ENCODE data around the gene UBE2E2.
"Not testable (repeated sequence)": the region's sequence is repeated elsewhere in the genome, so short reads cannot be mapped to it uniquely, and the experiment has no call there.

Gene UBE2E2

GRCh38 chr3:23336853-23337252 is 133.7 kb downstream of the UBE2E2 start:
- DNase-seq: not testable (repeated sequence)

GRCh38 chr3:23341147-23341838 is 138.2 kb downstream of the UBE2E2 start:
- no peak for DNase-seq

- no peak for DNase-seq
These were observed 139.2 kb downstream of the UBE2E2 start for GRCh38 chr3:23342343-23342742.

GRCh38 chr3:23343509-23343908 is 140.4 kb downstream of the UBE2E2 start:
- no peak for DNase-seq

GRCh38 chr3:23344886-23345285 is 141.8 kb downstream of the UBE2E2 start:
- no peak for DNase-seq

- DNase-seq: not testable (repeated sequence)
These were observed 146.3 kb downstream of the UBE2E2 start for GRCh38 chr3:23349444-23349843.

GRCh38 chr3:23356169-23356568 is 153.0 kb downstream of the UBE2E2 start:
- DNase-seq: no peak

GRCh38 chr3:23356923-23357322 is 153.8 kb downstream of the UBE2E2 start:
- DNase-seq: no peak

- DNase-seq: no peak
These were observed 156.0 kb downstream of the UBE2E2 start for GRCh38 chr3:23359116-23359515.

GRCh38 chr3:23365066-23365465 is 161.9 kb downstream of the UBE2E2 start:
- no peak for DNase-seq

GRCh38 chr3:23368731-23369130 is 165.6 kb downstream of the UBE2E2 start:
- no peak for DNase-seq

- no peak for DNase-seq
These were observed 169.2 kb downstream of the UBE2E2 start for GRCh38 chr3:23372285-23372684.

GRCh38 chr3:23376516-23377248 is 173.6 kb downstream of the UBE2E2 start:
- DNase-seq: no peak

- no peak for DNase-seq
These were observed 175.0 kb downstream of the UBE2E2 start for GRCh38 chr3:23377928-23378672.

- DNase-seq: no peak
These were observed 180.7 kb downstream of the UBE2E2 start for GRCh38 chr3:23383875-23384274.

- no peak for DNase-seq
These were observed 182.2 kb downstream of the UBE2E2 start for GRCh38 chr3:23385327-23385726.

GRCh38 chr3:23387286-23387918 is 184.3 kb downstream of the UBE2E2 start:
- DNase-seq: no peak

- DNase-seq: no peak
These were observed 186.0 kb downstream of the UBE2E2 start for GRCh38 chr3:23389089-23389488.

- DNase-seq: no peak
These were observed 186.6 kb downstream of the UBE2E2 start for GRCh38 chr3:23389686-23390085.

GRCh38 chr3:23390446-23390845 is 187.3 kb downstream of the UBE2E2 start:
- DNase-seq: no peak

- no peak for DNase-seq
These were observed 187.9 kb downstream of the UBE2E2 start for GRCh38 chr3:23390989-23391553.

GRCh38 chr3:23395115-23395514 is 192.0 kb downstream of the UBE2E2 start:
- DNase-seq: no peak

GRCh38 chr3:23396746-23397145 is 193.6 kb downstream of the UBE2E2 start:
- DNase-seq: peak; percentile 38
